Islet of Langerhans (tissue), 1 donor: Measurements from ENCODE around the gene LRMDA.
"Not testable (repeated sequence)": the region's sequence is repeated elsewhere in the genome, so short reads cannot be mapped to it uniquely, and the experiment has no call there.

Experiments
- FAIRE-seq: peaks from one replicate; lab custom pipeline; 2011; peaks lifted over from hg19 to GRCh38; lab: Jason Lieb, UNC

Gene LRMDA

DNA sequence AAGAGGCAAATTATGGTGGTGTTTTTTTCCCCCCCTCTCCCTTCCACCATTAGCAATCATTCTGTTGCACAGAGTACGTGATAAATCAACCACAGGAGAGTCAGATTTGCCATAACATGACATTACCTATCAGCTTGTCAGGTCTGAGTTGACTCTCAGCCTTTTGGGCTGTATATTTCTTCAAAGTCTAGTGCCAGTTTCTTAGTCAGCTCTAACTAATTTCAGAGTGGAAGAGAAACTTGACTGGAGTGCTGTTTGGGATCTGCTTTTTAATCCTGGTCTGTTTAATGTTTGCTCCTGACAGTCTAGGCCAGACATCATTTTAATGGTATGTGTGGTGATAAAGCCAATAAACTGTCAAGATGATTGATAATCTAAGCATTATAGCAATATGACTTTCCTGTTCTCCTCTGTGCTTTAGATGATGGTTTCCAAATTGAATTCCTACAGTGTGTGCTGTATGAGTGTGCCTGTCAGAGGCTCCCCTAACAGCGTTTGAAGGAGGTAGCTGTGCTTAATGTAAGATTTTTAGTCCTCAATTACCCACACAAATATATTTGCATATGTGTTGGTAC lies 76.9 kb downstream of the LRMDA start:
- no peak for FAIRE-seq

DNA sequence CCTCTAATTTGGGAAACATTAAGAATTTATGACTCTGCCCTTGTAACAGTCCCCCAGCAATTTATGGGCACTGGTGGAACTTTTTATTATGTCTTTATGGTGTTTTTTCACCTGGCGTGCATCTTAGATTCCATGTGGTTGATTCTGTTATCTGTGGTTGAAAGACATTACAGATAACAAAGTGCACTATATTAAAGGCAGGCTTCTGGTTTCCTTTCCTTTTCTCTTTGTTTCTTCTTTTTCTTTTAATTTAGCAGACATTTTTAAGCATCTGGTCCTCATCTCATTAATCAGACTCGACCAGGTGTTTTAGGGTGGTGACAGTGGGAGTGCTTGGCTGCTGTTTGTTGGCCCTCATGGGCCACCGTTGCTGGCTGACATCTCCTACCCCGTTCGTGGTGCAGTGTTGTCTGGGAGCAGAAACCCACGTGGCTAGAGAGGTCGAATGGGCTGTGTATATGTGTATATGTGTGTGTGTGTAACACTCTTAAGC lies 77.4 kb downstream of the LRMDA start:
- no peak for FAIRE-seq

DNA sequence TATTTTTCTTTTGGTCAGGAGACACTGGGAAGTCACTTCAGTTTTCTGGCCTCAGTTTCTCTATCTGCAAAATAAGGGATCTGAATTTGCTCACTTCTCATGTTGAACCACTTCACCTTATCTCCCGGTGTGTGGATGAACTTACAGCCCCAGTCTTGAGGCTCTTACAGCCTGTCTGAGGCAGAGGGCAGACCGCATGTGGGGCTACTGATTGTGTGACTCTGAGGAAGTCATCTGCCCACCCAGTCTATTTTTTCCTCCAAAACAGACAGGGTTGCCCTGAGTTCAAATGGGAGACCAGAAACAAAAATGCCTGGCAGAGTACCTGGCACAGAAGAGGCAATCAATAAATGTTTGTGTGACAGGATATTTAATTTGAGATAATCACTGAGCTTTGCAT lies 78.3 kb downstream of the LRMDA start:
- FAIRE-seq, result no peak

DNA sequence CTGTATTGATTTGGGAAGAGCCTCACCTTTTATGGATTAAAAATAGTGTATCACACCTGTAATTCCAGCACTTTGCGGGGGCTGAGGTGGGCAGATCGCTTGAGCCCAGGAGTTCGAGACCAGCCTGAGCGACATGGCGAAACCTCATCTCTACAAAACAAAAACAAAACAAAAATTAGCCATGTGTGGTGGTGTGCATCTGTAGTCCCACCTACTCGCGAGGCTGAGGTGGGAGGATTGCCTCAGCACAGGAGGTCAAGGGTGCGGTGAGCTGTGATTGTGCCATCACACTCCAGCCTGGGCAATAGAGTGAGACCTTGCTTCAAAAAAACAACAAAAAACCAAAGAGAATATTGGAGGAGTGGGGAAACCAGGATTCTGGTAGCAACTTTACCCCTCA lies 79.6 kb downstream of the LRMDA start:
- FAIRE-seq, result no peak

GRCh38 chr10:75512203-75512933 lies 80.9 kb downstream of the LRMDA start:
- FAIRE-seq, result no peak

GRCh38 chr10:75513292-75513885 lies 82.0 kb downstream of the LRMDA start:
- no peak for FAIRE-seq

DNA sequence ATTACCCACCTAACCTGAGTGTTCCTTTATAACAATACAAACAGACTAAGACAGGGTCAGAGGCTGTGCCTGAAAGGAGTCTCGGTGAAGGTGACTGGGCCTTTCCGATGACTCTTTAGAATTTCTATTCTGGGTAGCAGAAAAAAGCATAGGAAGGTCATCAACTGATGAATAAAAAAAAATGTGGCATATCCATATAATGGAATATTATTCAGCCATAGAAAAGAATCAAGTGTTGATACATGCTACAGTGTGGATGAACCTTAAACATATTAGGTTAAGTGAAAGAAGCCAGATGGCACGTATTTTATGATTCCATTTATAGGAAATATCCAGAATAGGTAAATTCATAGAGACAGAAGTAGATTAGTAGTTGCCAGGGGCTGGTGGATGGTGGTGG lies 83.4 kb downstream of the LRMDA start:
- no peak for FAIRE-seq

GRCh38 chr10:75516154-75516553 lies 84.7 kb downstream of the LRMDA start:
- FAIRE-seq, result not testable (repeated sequence)

GRCh38 chr10:75519213-75519612 lies 87.8 kb downstream of the LRMDA start:
- not testable (repeated sequence) for FAIRE-seq

DNA sequence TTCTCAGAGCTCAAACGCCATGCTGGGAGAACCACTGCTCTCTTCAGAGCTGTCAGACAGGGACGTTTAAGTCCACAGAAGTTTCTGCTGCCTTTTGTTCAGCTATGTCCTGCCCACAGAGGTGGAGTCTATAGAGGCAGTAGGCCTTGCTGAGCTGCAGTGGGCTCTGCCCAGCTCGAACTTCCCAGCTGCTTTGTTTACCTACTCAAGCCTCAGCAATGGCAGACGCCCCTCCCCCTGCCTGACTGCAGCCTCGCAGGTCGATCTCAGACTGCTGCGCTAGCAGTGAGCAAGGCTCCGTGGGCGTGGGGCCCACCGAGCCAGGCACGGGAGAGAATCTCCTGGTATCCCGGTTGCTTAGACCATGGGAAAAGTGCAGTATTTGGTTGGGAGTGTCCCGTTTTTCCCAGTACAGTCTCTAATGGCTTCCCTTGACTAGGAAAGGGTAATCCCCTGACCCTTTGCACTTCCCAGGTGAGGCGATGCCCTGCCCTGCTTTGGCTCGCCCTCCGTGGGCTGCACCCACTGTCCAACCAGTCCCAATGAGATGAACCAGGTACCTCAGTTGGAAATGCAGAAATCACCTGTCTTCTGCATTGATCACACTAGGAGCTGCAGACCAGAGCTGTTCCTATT lies 89.9 kb downstream of the LRMDA start:
- not testable (repeated sequence) for FAIRE-seq

DNA sequence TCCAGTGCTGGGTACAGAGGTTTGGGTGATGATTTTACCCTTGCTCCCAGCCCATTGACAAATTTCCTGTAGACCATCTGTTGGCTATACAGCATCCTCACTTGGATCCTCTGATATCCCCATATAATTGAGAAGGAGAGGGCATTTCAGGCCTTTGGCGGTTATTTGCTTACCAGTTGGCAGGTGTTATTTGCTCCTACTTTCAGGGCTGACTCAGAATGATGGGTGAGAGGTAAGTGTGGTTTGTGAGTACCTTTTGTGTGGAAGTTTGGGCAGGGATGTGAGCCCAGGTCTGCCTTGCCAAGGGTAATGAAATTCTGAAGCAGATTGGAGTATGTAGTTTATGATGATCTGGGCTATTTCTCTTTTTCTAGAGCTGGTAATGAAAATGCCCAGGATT lies 93.6 kb downstream of the LRMDA start:
- FAIRE-seq, result no peak

- no peak for FAIRE-seq
Measured at GRCh38 chr10:75525646-75526045, 94.2 kb downstream of the LRMDA start.

GRCh38 chr10:75527542-75527941 lies 96.1 kb downstream of the LRMDA start:
- FAIRE-seq, result no peak

GRCh38 chr10:75528392-75528791 lies 97.0 kb downstream of the LRMDA start:
- no peak for FAIRE-seq

DNA sequence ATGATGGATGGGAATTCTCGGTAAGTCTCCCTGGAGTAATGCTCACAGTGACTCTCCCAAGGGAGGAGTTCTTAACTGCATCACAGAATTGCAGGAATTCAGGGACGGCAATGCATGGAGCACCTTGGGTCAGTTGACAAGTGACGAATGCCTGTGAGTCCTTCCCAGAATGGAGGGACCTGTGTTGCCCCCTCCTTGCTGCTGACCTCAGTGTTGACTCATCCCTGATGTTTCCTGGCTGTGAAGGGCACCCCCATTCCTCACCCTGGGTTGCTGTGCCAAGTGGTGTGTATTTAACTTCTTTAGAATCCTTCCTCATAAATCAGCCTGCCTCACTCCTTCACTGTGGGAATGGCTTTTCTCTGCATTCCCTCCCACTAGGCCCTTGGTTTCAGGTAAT lies 98.9 kb downstream of the LRMDA start:
- FAIRE-seq, result no peak

GRCh38 chr10:75531571-75532031 lies 100.2 kb downstream of the LRMDA start:
- no peak for FAIRE-seq

DNA sequence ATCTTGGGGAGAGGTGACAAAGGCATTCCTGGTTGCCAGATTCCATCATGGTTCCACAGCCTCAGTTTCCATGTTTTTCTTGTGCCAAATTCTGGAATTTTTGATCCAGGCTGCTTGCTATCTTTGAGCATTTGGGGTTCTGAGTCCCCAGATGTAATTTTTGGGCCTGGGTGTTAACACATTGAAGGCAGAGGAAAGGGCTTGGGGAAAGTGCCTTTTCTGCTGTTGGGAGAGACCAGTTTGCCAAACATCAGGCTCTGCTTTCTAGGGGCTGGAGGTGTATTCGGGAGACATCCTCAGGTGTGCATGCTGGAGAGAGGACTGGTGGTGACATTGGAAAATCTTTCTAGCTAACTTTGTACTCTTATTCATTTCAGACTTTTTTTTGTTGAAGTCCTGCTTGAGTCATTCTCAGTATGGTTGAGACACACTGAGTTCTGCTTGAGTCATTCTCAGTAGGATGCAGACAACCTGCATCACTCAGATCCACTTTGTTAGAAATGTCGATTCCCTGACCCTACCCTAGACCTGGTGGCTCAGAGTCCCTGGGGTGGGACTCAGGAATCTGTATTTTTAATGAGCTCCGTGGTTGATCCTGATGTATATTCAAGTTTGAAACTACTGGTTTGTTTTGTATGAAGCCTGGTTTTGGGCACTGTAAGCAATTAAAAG lies 101.0 kb downstream of the LRMDA start:
- FAIRE-seq, result no peak

DNA sequence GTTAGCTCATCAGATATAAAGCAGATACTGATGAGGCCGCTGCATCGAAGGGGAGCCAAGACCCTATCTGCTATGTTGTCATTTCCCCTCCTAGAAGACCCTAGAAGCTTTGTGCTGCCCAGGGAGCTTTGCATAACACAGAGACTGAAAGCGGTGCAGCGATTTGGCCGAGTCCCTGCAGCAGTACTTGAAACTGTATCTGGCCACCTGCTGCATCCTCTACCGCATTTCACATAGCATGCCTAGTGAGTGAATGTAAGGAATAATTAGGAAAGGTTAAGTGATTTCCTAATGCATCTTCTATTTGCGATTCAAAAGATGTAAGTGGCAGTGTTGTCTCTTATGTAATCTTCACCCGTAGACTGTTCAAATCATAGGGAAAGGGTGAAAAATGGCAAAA lies 106.7 kb downstream of the LRMDA start:
- no peak for FAIRE-seq

- no peak for FAIRE-seq
Measured at GRCh38 chr10:75538765-75539164, 107.3 kb downstream of the LRMDA start.

DNA sequence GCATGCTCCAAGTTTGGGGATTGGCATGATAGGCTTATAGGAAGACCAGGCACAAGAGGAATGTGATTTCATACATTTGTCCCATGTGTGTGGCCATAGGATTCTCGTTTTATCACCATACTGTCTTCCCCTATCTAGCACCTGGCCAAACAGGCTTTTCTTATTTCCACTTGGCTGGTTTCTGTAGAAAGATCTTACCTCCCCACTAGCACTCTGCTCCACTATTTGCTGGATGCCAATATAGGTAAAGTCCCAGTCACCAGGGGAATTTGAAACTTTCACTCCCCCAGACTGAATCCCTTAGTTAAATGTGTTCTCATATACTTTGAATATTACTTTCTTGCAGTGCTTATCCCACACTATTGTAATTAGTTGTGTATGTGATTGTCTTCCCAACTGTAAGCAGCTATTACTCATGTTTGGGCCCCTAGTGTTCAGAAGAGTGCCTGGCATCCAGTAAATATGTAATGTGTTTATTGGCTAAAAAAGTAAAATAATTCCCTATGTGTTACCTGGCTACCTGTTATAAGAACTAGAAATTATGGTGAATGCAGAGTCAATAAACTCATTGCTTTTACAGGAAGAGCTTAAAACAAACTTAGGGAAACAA lies 109.0 kb downstream of the LRMDA start:
- FAIRE-seq, result no peak

DNA sequence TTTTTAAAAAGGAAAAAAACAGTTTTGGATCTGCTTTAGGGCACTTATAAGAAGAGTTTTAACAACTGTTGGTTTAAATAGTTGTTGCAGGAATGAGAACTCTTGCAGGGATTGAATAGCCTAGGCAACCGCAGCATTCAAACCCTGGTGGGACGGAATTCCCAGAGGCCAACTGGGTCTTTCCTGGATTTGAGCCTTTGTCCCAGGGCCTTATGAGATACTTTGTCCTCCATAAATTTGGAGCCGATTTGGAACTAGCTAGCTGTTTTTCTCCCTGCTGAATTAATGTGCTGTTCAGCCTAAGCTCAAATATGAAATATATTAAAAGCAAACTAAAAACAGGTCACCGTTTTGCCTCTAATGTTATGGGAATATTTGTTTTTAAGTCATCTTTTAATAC lies 109.6 kb downstream of the LRMDA start:
- FAIRE-seq, result no peak

DNA sequence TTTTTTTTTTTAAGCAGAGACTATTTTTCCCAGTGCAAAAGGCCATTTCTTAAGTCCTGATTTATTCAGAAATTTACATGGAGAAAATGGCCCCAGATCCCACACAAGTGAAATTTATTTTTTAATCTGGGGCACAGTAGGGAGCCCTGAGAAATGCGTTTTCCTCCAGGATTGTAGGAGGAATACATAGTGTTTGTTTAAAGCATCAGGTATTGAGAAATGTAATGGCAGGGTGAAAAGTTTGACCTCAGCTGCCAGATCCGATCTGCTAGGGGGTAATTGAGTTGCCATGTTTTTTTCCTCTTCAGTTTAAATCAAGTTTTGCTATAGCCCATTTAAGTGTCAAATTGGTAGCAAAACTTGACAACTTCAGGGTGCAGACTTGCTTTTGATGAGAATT lies 110.0 kb downstream of the LRMDA start:
- FAIRE-seq, result no peak
